ENCODE results near the gene SLC16A11.

SLC16A11 gene

DNA sequence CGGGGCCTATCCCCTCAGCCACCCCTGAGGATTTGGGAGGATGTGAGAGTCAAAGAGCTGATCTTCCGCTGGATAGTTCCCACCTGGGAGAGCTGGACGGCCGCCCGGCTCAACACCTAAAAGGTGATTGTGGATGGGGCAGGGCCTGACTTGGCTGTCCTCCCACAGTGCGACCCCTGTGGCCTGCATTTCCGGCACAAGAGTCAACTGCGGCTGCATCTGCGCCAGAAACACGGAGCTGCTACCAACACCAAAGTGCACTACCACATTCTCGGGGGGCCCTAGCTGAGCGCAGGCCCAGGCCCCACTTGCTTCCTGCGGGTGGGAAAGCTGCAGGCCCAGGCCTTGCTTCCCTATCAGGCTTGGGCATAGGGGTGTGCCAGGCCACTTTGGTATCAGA, 16.6 kb downstream of the SLC16A11 start:
- CTCF ChIA-PET = interaction anchor here (0.7 to 1.7 kb wide), 4 partner anchors 9 to 113 kb away, joined by 3 to 4 read pairs (median 4); no protein-coding TSS in a partner anchor
- no peak for TF ChIP-seq CTCF (IDR thresholded peaks at IDR 0.05; ENCODE audit: control extremely low read depth, extremely low read depth, low read depth, missing control alignments)
- POLR2A ChIA-PET = no interaction called here
- no peak for DNase-seq (ENCODE audit: extremely low spot score)

DNA sequence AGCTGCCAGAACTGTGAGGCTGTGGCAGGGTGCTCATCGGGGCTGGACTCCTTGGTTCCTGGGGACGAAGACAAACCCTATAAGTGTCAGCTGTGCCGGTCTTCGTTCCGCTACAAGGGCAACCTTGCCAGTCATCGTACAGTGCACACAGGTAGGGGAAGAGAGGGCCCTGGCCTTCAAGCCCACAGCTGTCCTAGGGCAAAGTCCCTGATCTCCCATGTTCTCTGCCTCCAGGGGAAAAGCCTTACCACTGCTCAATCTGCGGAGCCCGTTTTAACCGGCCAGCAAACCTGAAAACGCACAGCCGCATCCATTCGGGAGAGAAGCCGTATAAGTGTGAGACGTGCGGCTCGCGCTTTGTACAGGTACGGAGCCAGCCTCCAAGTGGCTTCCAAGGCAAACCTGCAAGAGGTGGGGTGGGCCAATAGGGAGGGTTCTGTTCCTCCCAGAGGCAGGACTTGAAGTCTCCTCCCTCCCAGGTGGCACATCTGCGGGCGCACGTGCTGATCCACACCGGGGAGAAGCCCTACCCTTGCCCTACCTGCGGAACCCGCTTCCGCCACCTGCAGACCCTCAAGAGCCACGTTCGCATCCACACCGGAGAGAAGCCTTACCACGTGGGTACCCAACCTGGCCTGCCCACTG, 17.3 kb downstream of the SLC16A11 start:
- no peak for DNase-seq (ENCODE audit: extremely low spot score)
- POLR2A ChIA-PET = no interaction called here
- CTCF ChIA-PET = interaction anchor here (0.7 to 1.7 kb wide), 3 partner anchors 12 to 20 kb away, joined by 3 to 6 read pairs (median 4); no protein-coding TSS in a partner anchor
- TF ChIP-seq CTCF (IDR thresholded peaks at IDR 0.05; ENCODE audit: control extremely low read depth, extremely low read depth, low read depth, missing control alignments) = no peak

GRCh38 chr17:7025245-7025644, 18.6 kb downstream of the SLC16A11 start:
- no peak for TF ChIP-seq CTCF (IDR thresholded peaks at IDR 0.05; ENCODE audit: control extremely low read depth, extremely low read depth, low read depth, missing control alignments)
- no peak for DNase-seq (ENCODE audit: extremely low spot score)
- CTCF ChIA-PET = interaction anchor here (1.0 to 1.7 kb wide), 8 partner anchors 10 to 359 kb away, joined by 3 to 8 read pairs (median 4); partner anchors contain the start of gene SLC16A13
- POLR2A ChIA-PET = no interaction called here

GRCh38 chr17:7024402-7024785, 19.5 kb downstream of the SLC16A11 start:
- no peak for DNase-seq (ENCODE audit: extremely low spot score)
- ChIA-PET CTCF (interaction anchor here (1.5 to 1.6 kb wide), 3 partner anchors 11 to 114 kb away, joined by 4 to 8 read pairs (median 5); partner anchors contain the start of gene SLC16A13), POLR2A (interaction anchor here (1.2 kb wide), 1 partner anchor 12 kb away, joined by 4 read pairs; the partner anchor contains the start of gene SLC16A13)
- no peak for TF ChIP-seq CTCF (IDR thresholded peaks at IDR 0.05; ENCODE audit: control extremely low read depth, extremely low read depth, low read depth, missing control alignments)

DNA sequence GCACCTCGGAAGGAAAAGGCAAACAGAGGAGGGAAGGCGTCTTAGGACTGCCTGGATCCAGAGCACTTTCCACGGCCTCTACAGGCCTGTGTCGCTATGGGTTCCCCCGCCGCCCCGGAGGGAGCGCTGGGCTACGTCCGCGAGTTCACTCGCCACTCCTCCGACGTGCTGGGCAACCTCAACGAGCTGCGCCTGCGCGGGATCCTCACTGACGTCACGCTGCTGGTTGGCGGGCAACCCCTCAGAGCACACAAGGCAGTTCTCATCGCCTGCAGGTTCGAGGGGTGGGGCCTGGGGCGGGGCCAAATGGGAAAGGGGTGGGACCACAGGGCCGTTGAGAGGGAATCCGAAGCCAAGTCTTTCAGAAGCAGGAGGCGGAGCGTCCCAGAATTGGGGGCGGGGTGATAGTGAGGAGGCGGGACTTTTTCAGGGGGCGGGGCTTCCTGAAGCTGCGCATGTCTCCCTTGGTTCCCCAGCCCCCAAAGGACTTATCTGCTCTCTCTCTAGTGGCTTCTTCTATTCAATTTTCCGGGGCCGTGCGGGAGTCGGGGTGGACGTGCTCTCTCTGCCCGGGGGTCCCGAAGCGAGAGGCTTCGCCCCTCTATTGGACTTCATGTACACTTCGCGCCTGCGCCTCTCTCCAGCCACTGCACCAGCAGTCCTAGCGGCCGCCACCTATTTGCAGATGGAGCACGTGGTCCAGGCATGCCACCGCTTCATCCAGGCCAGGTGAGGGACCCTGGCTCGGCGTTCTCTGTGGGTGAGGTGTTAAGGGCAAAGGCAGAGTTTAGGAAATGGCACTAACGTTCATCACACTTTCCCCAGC, 20.1 kb downstream of the SLC16A11 start:
- ChIA-PET POLR2A (interaction anchor here (1.0 to 1.2 kb wide), 2 partner anchors 9 to 12 kb away, joined by 4 to 5 read pairs; partner anchors contain the start of gene SLC16A13), CTCF (interaction anchor here (0.7 to 4.7 kb wide), 8 partner anchors 9 to 357 kb away, joined by 3 to 60 read pairs (median 12); partner anchors contain the start of gene SLC16A13)
- peak; percentile 97 for DNase-seq (ENCODE audit: extremely low spot score)
- no peak for TF ChIP-seq CTCF (IDR thresholded peaks at IDR 0.05; ENCODE audit: control extremely low read depth, extremely low read depth, low read depth, missing control alignments)

Measured in GM10248 (cell line).